Thoracic aorta (tissue), 2 donors: ENCODE data around the gene GEMIN4. TPM values are rescaled to one million over a fixed set of nuclear protein-coding genes. Genes with fewer than 3 reads are reported as not detected.

Source experiments
- ATAC-seq: fragments of 150-250 bp; one replicate; pipeline ENCODE4 v1.8.0; 2017; ENCODE audit warnings: low read depth; ENCODE audit not compliant: insufficient number of reproducible peaks, low FRiP score
- DNase-seq: peaks from one replicate; pipeline ENCODE4 v3.0.0-alpha.2; 2020; ENCODE audit warnings: low spot score
- H3K27ac ChIP-seq, 2 donors: fragments of 200-600 bp; sonication (generic); 1 replicate in 1 of 2; 2 replicates in 1 of 2; pipeline ENCODE4 v1.5.1; 2016; ENCODE audit warnings: mild to moderate bottlenecking in 2 of 2, moderate library complexity in 2 of 2
- H3K27me3 ChIP-seq: fragments of 200-600 bp; sonication (generic); replicated peaks from 2 replicates; pipeline ENCODE4 v1.6.0; 2016; ENCODE audit warnings: mild to moderate bottlenecking; ENCODE audit not compliant: insufficient read depth
- H3K36me3 ChIP-seq: fragments of 200-600 bp; sonication (generic); one replicate; pipeline ENCODE4 v1.5.1; 2016
- H3K4me1 ChIP-seq, 2 donors: fragments of 200-600 bp; sonication (generic); 1 replicate in 1 of 2; 2 replicates in 1 of 2; pipeline versions ENCODE4 v1.5.1 to v1.6.0; 2016; ENCODE audit warnings: low read depth in 2 of 2, mild to moderate bottlenecking in 1 of 2; ENCODE audit not compliant: control insufficient read depth in 1 of 2
- H3K4me3 ChIP-seq: fragments of 200-600 bp; sonication (generic); 2 replicates; pipeline ENCODE4 v1.5.1; 2016; ENCODE audit warnings: mild to moderate bottlenecking
- H3K9me3 ChIP-seq: fragments of 200-600 bp; sonication (generic); 2 replicates; pipeline ENCODE4 v1.5.1; 2016
- CTCF ChIP-seq: fragments of 200-600 bp; sonication (generic); IDR thresholded peaks from one replicate; pipeline ENCODE4 v1.5.1; 2019; ENCODE audit warnings: antibody characterized with exemption
- total RNA-seq, 2 donors: library from RNA; depleted of rRNA; stranded (reverse); fragments of >200 nt; gene quantifications; one replicate each; pipeline versions ENCODE4 v1.1.0 to v1.2.3, GENCODE V29; 2016

GEMIN4 gene
- total RNA-seq, 2 donors from 2014 or later = 15.4 to 19.6 TPM

- no peak overlapping the region for H3K27ac ChIP-seq
- H3K4me3 ChIP-seq = no peak overlapping the region
- no peak for DNase-seq
- TF ChIP-seq CTCF = no peak
- ATAC-seq = no peak
- peaks cover 0 to 12% of the 10 kb centered on the region in 2 donors for H3K4me1 ChIP-seq
- H3K9me3 ChIP-seq = no peaks in the 10 kb centered on the region
- no peaks in the 10 kb centered on the region for H3K27me3 ChIP-seq
- H3K36me3 ChIP-seq = peaks cover 15% of the 10 kb centered on the region
These were observed 54.4 kb downstream of the GEMIN4 start for GRCh38 chr17:697682-698081.

GRCh38 chr17:696369-696768 lies 55.7 kb downstream of the GEMIN4 start:
- ATAC-seq (no peak), DNase-seq (no peak)
- no peak overlapping the region for H3K4me3 ChIP-seq
- no peak overlapping the region for H3K27ac ChIP-seq
- peaks cover 15% of the 10 kb centered on the region for H3K36me3 ChIP-seq
- no peak for TF ChIP-seq CTCF
- H3K27me3 ChIP-seq = no peaks in the 10 kb centered on the region
- H3K9me3 ChIP-seq = no peaks in the 10 kb centered on the region
- H3K4me1 ChIP-seq = peaks cover 0 to 12% of the 10 kb centered on the region in 2 donors

Other genes with a start within 250 kb of the GEMIN4 start
- 10 to 100 TPM; 39.3 to 61.7 TPM for gene VPS53, start 37.4 kb downstream of the GEMIN4 start, total RNA-seq
- gene TLCD3A, start 19.7 kb downstream of the GEMIN4 start, total RNA-seq = 10 to 100 TPM in 1 of 2 donors, 1 to 10 TPM in 1; 7.3 to 15.9 TPM
- gene GLOD4, start 30.0 kb upstream of the GEMIN4 start, total RNA-seq = 10 to 100 TPM; 28.7 to 47.4 TPM
- gene MRM3, start 30.1 kb upstream of the GEMIN4 start, total RNA-seq = 10 to 100 TPM in 1 of 2 donors, 1 to 10 TPM in 1; 5.7 to 10.5 TPM
- gene NXN, start 227.5 kb upstream of the GEMIN4 start, total RNA-seq = 10 to 100 TPM; 13.9 to 18.9 TPM
- gene TIMM22, start 244.9 kb upstream of the GEMIN4 start, total RNA-seq = 10 to 100 TPM; 12.6 to 13.0 TPM